Endodermal cell (in vitro differentiated cells): ENCODE data around the gene RANBP1. TPM values are rescaled to one million over a fixed set of nuclear protein-coding genes. Genes with fewer than 3 reads are reported as not detected.

Source experiments
- DNase-seq: peaks from one replicate; pipeline ENCODE4 v3.0.0-alpha.2; 2017
- H3K27ac ChIP-seq: 2 replicates; pipeline ENCODE4 v1.5.1; 2013; ENCODE audit warnings: mild to moderate bottlenecking, low read depth, low read length, moderate library complexity
- H3K27me3 ChIP-seq: 2 replicates; pipeline ENCODE4 v1.6.1; 2013; ENCODE audit warnings: mild to moderate bottlenecking, low read length, moderate library complexity; ENCODE audit not compliant: insufficient read depth, control insufficient read depth, poor library complexity, severe bottlenecking
- H3K36me3 ChIP-seq: 2 replicates; pipeline ENCODE4 v1.7.0; 2013; ENCODE audit warnings: mild to moderate bottlenecking, low read length, moderate library complexity; ENCODE audit not compliant: control insufficient read depth, insufficient read depth
- H3K4me1 ChIP-seq: one replicate; pipeline ENCODE4 v1.7.0; 2013; ENCODE audit warnings: low read length; ENCODE audit not compliant: control insufficient read depth, insufficient read depth
- H3K4me3 ChIP-seq: 2 replicates; pipeline ENCODE4 v1.5.1; 2013; ENCODE audit warnings: mild to moderate bottlenecking, low read length, moderate library complexity
- H3K9ac ChIP-seq: 2 replicates; pipeline ENCODE4 v1.6.1; 2013; ENCODE audit warnings: mild to moderate bottlenecking, low read length, moderate library complexity; ENCODE audit not compliant: poor library complexity, severe bottlenecking; ENCODE audit errors: extremely low read depth
- H3K9me3 ChIP-seq: 2 replicates; pipeline ENCODE4 v1.6.1; 2013; ENCODE audit warnings: mild to moderate bottlenecking, low read length, moderate library complexity; ENCODE audit not compliant: control insufficient read depth
- H3K27ac Mint-ChIP-seq: 2 replicates; pipeline ENCODE4 v1.8.0; 2020; ENCODE audit warnings: mixed read lengths
- H3K27me3 Mint-ChIP-seq: 2 replicates; pipeline ENCODE4 v1.8.0; 2021; ENCODE audit warnings: mild to moderate bottlenecking, mixed read lengths; ENCODE audit not compliant: insufficient read depth
- H3K36me3 Mint-ChIP-seq: 2 replicates; pipeline ENCODE4 v1.8.0; 2020; ENCODE audit warnings: low read depth, mixed read lengths
- H3K4me1 Mint-ChIP-seq: 2 replicates; pipeline ENCODE4 v1.8.0; 2020; ENCODE audit warnings: mixed read lengths
- H3K4me3 Mint-ChIP-seq: 2 replicates; pipeline ENCODE4 v1.8.0; 2020; ENCODE audit warnings: mild to moderate bottlenecking, moderate library complexity, mixed read lengths
- H3K9me3 Mint-ChIP-seq: 2 replicates; pipeline ENCODE4 v1.8.0; 2020; ENCODE audit warnings: mild to moderate bottlenecking, mixed read lengths
- CTCF ChIP-seq: fragments of 200-600 bp; sonication (generic); conservative IDR thresholded peaks from 2 replicates; pipeline ENCODE4 v1.5.0; 2021; ENCODE audit warnings: antibody characterized with exemption, mild to moderate bottlenecking
- WGBS, 2 experiments: methylation state at CpG; one replicate each; pipeline versions ENCODE4 v1.1.5 to v1.1.7; 2013; ENCODE audit warnings: missing lambda C conversion rate in 2 of 2, mixed read lengths in 1 of 2; ENCODE audit not compliant: insufficient coverage in 1 of 2, insufficient read length in 1 of 2; 5-methylcytosine and 5-hydroxymethylcytosine counted together
- total RNA-seq, 2 donors: library from RNA; stranded (reverse); fragmentation: NEBNext Ultra II Directional in 1 of 2; extraction: Animal tissue kit (Norgen Biotek cat#: 25700) in 1 of 2; gene quantifications; 2 replicates in 1 of 2; 3 replicates in 1 of 2; pipeline ENCODE4 v1.2.1, GENCODE V29; 2021

The RANBP1 gene
- total RNA-seq, 2 donors from 2014 or later: 320 to 415 TPM

- 89 to 91% methylated on average over 5 of the region's 6 CpGs for WGBS, 2 experiments
- no peak overlapping the region for H3K9ac ChIP-seq
- Mint-ChIP-seq H3K9me3 (no peaks in the 10 kb centered on the region), H3K27ac (peak overlapping the region; percentile 3), H3K4me3 (no peak overlapping the region), H3K4me1 (peaks cover 10% of the 10 kb centered on the region), H3K36me3 (no peaks in the 10 kb centered on the region), H3K27me3 (peaks cover 3% of the 10 kb centered on the region)
- no peak for TF ChIP-seq CTCF
- no peaks in the 10 kb centered on the region for H3K27me3 ChIP-seq
- peak overlapping the region; percentile 44 for H3K27ac ChIP-seq
- H3K9me3 ChIP-seq: no peaks in the 10 kb centered on the region
- no peak overlapping the region for H3K4me3 ChIP-seq
- no peaks in the 10 kb centered on the region for H3K36me3 ChIP-seq
- H3K4me1 ChIP-seq: no peaks in the 10 kb centered on the region
- no peak for DNase-seq
Observed at GRCh38 chr22:20076627-20077172, 39.2 kb upstream of the RANBP1 start.

GRCh38 chr22:20079745-20080444 lies 36.0 kb upstream of the RANBP1 start, which contains the start of gene DGCR8:
Gene DGCR8, plus strand, starts transcription at chr22:20080241. Its CDS starts 5,723 bp downstream, at chr22:20085964.
- Histone ChIP-seq H3K9ac (peak within 1 kb of the TSS; percentile 90), H3K4me1 (peaks cover 4% of the 10 kb centered on the region), H3K4me3 (peak within 1 kb of the TSS; percentile 95), H3K27me3 (no peaks in the 10 kb centered on the region), H3K36me3 (no peaks in the 10 kb centered on the region), H3K9me3 (no peaks in the 10 kb centered on the region), H3K27ac (peak within 1 kb of the TSS; percentile 93)
- peak within 1 kb of the TSS; percentile 85 for H3K4me3 Mint-ChIP-seq
- peaks cover 36% of the 10 kb centered on the region for H3K4me1 Mint-ChIP-seq
- no peak for TF ChIP-seq CTCF
- H3K9me3 Mint-ChIP-seq: no peaks in the 10 kb centered on the region
- 0 to 2% methylated on average over 24 to 100 of the region's 100 CpGs for WGBS, 2 experiments
- H3K27ac Mint-ChIP-seq: peak within 1 kb of the TSS; percentile 96
- no peaks in the 10 kb centered on the region for H3K27me3 Mint-ChIP-seq
- peak; percentile 96 for DNase-seq
- peaks cover 6% of the 10 kb centered on the region for H3K36me3 Mint-ChIP-seq

- Histone ChIP-seq H3K27me3 (no peaks in the 10 kb centered on the region), H3K9me3 (no peaks in the 10 kb centered on the region), H3K4me3 (peak overlapping the region; percentile 95), H3K4me1 (peaks cover 4% of the 10 kb centered on the region), H3K9ac (peak overlapping the region; percentile 90), H3K27ac (peak overlapping the region; percentile 93), H3K36me3 (peaks cover 4% of the 10 kb centered on the region)
- no peaks in the 10 kb centered on the region for H3K9me3 Mint-ChIP-seq
- peaks cover 39% of the 10 kb centered on the region for H3K4me1 Mint-ChIP-seq
- WGBS, 2 experiments: 0% methylated on average over 4 to 34 of the region's 34 CpGs
- peak; percentile 81 for DNase-seq
- TF ChIP-seq CTCF: no peak
- H3K4me3 Mint-ChIP-seq: peak overlapping the region; percentile 85
- peaks cover 10% of the 10 kb centered on the region for H3K36me3 Mint-ChIP-seq
- peak overlapping the region; percentile 96 for H3K27ac Mint-ChIP-seq
- no peaks in the 10 kb centered on the region for H3K27me3 Mint-ChIP-seq
Observed at GRCh38 chr22:20080445-20080775, 35.5 kb upstream of the RANBP1 start.
